Activated CD8-positive, alpha-beta memory T cell treated with anti-CD3 and anti-CD28 coated beads, Interleukin-2, amount 50 U/mL, for 24 hours (primary cell): ENCODE results near the gene TCFL5.

Source experiments
- DNase-seq: peaks from one replicate; pipeline ENCODE4 v3.0.0-alpha.2; 2020; ENCODE audit errors: extremely low read depth

The TCFL5 gene

DNA sequence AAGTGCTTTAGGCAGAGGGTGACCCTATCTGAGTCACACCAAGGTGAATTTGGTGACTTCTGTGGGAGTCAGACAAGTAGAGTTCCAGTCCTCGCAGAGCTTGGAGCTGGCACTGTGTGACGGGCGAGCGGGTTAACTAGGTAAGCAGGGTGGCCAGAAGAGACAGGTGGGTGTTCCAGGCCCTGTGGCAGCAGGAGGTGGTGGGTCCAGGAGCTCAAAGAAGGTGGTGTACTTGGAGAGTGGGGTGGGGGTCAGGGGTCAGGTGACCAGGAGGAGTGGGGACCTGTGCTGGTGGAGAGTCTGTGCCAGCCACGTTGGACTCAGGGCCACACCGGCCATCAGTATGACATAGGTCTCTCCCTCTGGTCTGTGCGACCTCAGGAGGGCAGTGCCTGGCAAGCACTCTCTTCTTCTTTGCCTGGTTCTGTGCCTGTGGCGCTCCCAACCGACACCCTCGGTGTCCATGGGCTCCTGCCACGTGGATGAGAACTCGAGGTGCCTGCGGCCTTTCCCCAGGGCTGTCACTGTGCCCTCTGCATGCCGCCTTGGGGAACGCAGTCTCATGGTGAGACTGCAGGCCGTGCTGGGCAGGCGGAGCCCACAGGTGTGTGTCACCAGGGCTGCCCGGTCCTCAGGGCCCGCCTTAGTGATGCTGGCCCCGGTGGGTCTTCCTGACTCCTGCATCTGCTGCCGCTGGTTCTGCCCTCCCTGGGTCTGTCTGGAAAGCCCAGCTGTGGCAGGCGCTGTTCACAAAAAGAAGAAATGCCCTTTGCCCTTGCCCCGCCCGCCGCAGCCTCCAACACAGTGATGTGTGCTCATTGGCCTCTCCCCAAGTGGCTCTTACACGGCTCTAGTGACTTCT lies 63.7 kb downstream of the TCFL5 start:
- DNase-seq: no peak

DNA sequence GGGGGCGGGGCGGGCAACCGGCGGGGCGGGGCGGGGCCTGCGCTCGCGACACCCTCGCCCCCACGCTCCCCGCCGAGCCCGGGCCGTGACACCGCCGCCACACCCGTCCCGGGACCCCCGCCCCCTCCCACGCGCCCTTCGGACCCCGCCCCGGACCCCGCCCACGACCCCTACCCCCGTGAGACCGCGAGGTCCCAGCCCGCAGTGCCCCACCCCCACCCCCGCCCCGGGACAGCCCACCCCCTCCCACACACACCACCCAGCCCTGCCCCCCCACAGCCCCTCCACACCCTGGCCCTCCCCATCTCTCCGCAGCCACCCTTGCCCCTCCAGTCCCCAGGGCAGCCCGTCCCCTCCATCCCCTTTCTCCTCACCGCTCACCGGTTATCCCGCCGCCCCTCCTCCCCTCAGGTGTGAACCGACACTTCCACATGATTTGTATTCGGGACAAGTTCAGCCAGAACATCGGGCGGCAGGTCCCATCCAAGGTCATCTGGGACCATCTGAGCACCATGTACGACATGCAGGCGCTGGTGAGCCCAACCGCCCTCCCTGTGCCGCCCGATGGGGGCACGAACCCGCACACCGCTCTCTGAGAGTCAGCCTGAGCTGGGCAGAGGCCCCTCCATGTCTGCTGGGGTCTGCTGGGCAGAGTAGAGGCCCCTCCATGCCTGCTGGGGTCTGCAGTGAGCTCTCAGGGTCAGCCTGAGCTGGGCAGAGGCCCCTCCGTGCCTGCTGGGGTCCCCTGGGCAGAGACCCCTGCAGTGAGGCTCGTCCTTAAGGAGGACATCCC lies 64.7 kb downstream of the TCFL5 start:
- no peak for DNase-seq

- DNase-seq: no peak
Observed at GRCh38 chr20:62795023-62795761, 66.4 kb downstream of the TCFL5 start.

DNA sequence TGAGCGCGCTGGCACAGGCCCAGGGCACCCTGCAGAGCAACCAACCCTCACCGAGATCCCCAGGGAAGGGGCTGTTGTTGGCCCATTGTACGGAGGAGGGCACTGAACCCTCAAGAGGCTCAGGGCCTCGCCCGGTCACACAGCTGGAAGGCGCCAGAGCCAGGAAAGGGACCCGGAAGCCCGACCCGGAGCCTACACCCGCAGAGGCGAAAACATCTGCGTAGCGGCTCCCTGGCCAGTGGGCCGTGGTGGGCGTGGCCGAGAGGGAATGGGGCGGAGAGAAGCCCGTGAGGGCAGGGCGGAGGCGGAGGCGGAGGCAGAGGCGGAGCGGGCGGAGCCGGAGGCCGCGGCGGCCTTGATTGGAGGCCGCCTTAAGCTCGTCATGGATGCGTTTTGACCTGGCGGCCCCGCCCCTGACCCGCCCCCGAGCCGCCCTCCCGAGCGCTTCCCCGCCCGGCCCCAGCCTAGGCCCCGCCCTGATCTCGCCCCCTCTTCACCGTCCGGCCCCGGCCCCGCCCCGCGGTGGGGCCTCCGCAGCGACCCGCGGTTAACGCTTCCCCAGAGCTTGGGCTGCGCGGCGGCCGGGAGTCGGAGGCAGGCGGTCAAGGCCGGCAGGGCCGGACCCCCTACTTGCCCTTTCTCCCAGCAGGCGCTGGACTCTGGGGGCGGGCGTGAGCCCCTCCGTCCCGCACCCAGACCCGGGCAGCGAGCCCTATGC lies 67.5 kb downstream of the TCFL5 start:
- peak; percentile 81 for DNase-seq

GRCh38 chr20:62793757-62794006 lies 67.9 kb downstream of the TCFL5 start:
- no peak for DNase-seq

- no peak for DNase-seq
Observed at GRCh38 chr20:62792940-62793756, 68.5 kb downstream of the TCFL5 start.

DNA sequence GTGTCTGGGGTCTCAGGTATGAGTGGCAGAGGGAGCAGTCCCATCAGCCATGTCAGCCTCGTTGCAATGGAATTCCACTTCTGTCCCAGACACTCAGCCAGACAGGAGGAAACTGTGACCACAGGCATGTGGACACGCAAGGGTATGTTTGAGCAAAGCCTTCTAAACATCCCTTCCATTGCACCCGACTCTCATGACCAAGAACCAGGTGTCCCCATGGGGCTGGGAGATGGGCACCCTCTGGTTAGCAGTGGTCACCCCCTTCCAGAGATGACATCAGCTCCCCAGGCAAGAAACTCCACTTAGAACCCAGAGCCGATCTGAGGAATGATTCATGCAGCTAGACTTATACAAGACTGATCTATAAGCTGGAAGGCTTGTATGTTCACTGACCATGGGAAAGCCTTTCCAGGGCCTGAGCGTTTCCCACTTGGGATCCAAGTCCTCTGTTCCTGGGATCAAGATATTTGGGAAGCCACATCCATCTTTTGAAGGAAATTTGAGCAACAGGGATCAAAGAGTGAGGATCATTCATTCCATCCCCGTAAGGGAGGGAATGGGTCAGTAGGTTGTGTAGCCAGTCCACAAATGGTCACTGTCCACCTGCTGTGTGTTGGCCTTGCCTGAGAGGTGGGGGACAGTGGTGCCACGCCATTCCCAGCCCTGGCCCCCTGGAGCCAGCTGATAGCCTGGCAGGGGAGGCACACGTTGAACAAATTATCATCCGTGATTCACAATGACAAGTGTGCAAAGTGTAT lies 69.3 kb downstream of the TCFL5 start:
- no peak for DNase-seq

- no peak for DNase-seq
Observed at GRCh38 chr20:62791301-62792181, 70.1 kb downstream of the TCFL5 start.
